Pancreas (tissue), 10 donors: ENCODE data around the gene REV3L. TPM values are rescaled to one million over a fixed set of nuclear protein-coding genes. Genes with fewer than 3 reads are reported as not detected.

Source experiments
- ATAC-seq, 4 donors: fragments of 200-7000 bp; cut with Tn5 transposase; one replicate each; pipeline versions ENCODE4 v1.8.0 to v1.9.1; 2020; ENCODE audit warnings: mild to moderate bottlenecking in 4 of 4, moderate library complexity in 4 of 4
- DNase-seq, 6 donors: peaks; one replicate each; pipeline ENCODE4 v3.0.0-alpha.2; 2020
- FAIRE-seq: peaks from 2 replicates; lab custom pipeline; 2012; peaks lifted over from hg19 to GRCh38; lab: Jason Lieb, UNC
- H3K27ac ChIP-seq, 4 donors: fragments of 200-600 bp; sonication (generic); 1 replicate in 3 of 4; 2 replicates in 1 of 4; pipeline versions ENCODE4 v1.5.0 to v1.8.0; 2020
- H3K27me3 ChIP-seq, 4 donors: fragments of 200-600 bp; one replicate each; pipeline ENCODE4 v1.8.0; 2021
- H3K36me3 ChIP-seq, 3 donors: fragments of 200-600 bp; sonication (generic) in 1 of 3; one replicate each; pipeline versions ENCODE4 v1.5.0 to v1.8.0; 2020 to 2021
- H3K4me1 ChIP-seq, 3 donors: fragments of 200-600 bp; one replicate each; pipeline ENCODE4 v1.8.0; 2021
- H3K4me3 ChIP-seq, 4 donors: fragments of 200-600 bp; sonication (generic) in 2 of 4; one replicate each; pipeline versions ENCODE4 v1.5.0 to v1.8.0; 2020 to 2021
- H3K9me3 ChIP-seq, 4 donors: fragments of 200-600 bp; one replicate each; pipeline ENCODE4 v1.8.0; 2021
- WGBS, 2 donors: extraction: QIAGEN DNeasy Blood & Tissue Kit; methylation state at CpG; one replicate each; pipeline ENCODE4 v1.1.7; 2013; 5-methylcytosine and 5-hydroxymethylcytosine counted together
- intact Hi-C, 3 donors: fragments of 100-400 bp; cut with DNase I; formaldehyde crosslinking; loops; one replicate each; pipeline versions ENCODE4 v1.11.1 to v1.14.2; 2022
- polyA plus RNA-seq, 2 donors: library from polyadenylated mRNA; stranded (reverse); fragments of 200-250 nt; gene quantifications; one replicate each; pipeline ENCODE4 v1.2.3, GENCODE V29; 2013
- total RNA-seq, 6 donors: library from RNA; stranded (reverse); fragmentation: NEBNext Ultra II Directional in 4 of 6; extraction: Animal tissue kit (Norgen Biotek cat#: 25700) in 4 of 6; gene quantifications; one replicate each; pipeline versions ENCODE4 v1.2.1 to v1.2.4, GENCODE V29; 2021 to 2023
- TF ChIP-seq, protein P1 (sequence below), 4 donors: fragments of 200-600 bp; sonication (generic) in 3 of 4; IDR thresholded peaks; one replicate each; pipeline versions ENCODE4 v1.5.0 to v1.8.0; 2021; ENCODE audit warnings: antibody characterized with exemption in 4 of 4
- donor health status: healthy with polysubstance abuse.
- donor health status: DM: no; HTN: no; CAD: no; lungs with moderate emphysema.
- donor health status: DM: no; HTN: no; CAD: no.
- donor health status: control.
- donor health status: control.
- donor health status: Bipolar disorder and iron deficiency.
- donor health status: DM: yes; HTN: yes; CAD: no.
- donor health status: DM: no; HTN: no; CAD: no.
- donor health status: DM: no; HTN: no; CAD: no.
- donor health status: DM: yes; HTN: yes; CAD: no.

REV3L gene
- total and polyA plus RNA-seq, 8 donors = 6.9 to 22.0 (median 15.2) TPM

DNA sequence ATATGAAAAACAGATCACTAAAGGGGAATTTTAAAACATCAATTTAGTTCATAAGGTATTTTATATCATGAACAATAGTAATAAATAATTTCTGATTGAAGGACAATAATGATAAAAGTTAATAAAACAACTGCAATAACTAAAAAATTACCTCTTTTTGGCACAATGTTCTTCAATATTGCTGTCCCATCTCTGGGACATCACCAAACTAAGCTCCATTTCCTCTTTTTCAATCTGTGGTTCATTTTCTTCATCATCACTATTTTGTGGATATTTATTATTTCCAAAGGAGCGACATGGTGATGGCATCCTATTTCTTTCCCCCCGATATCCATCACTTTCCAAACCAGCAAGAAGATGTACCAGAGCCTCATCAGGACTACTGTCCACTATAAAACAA lies 103.2 kb downstream of the REV3L start:
- Histone ChIP-seq H3K4me3 (no peak overlapping the region), H3K27ac (no peak overlapping the region), H3K4me1 (no peaks in the 10 kb centered on the region), H3K9me3 (no peaks in the 10 kb centered on the region), H3K27me3 (no peaks in the 10 kb centered on the region), H3K36me3 (peaks cover 0 to 30% (median 0%) of the 10 kb centered on the region in 3 donors)
- 95 to 97% methylated on average over 2 of the region's 2 CpGs for WGBS, 2 donors
- no peak for ATAC-seq
- TF ChIP-seq, protein P1, sequence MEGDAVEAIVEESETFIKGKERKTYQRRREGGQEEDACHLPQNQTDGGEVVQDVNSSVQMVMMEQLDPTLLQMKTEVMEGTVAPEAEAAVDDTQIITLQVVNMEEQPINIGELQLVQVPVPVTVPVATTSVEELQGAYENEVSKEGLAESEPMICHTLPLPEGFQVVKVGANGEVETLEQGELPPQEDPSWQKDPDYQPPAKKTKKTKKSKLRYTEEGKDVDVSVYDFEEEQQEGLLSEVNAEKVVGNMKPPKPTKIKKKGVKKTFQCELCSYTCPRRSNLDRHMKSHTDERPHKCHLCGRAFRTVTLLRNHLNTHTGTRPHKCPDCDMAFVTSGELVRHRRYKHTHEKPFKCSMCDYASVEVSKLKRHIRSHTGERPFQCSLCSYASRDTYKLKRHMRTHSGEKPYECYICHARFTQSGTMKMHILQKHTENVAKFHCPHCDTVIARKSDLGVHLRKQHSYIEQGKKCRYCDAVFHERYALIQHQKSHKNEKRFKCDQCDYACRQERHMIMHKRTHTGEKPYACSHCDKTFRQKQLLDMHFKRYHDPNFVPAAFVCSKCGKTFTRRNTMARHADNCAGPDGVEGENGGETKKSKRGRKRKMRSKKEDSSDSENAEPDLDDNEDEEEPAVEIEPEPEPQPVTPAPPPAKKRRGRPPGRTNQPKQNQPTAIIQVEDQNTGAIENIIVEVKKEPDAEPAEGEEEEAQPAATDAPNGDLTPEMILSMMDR (IDR thresholded peaks at IDR 0.05) = no peak
- intact Hi-C loops = no loop called here
- DNase-seq = no peak
- no peak for FAIRE-seq

GRCh38 chr6:111379302-111379701 lies 103.7 kb downstream of the REV3L start:
- TF ChIP-seq, protein P1 (IDR thresholded peaks at IDR 0.05) = no peak
- H3K9me3 ChIP-seq = no peaks in the 10 kb centered on the region
- H3K27me3 ChIP-seq = no peaks in the 10 kb centered on the region
- H3K36me3 ChIP-seq = peaks cover 0 to 29% (median 0%) of the 10 kb centered on the region in 3 donors
- ATAC-seq (no peak), FAIRE-seq (no peak), DNase-seq (no peak)
- no peaks in the 10 kb centered on the region for H3K4me1 ChIP-seq
- H3K27ac ChIP-seq = no peak overlapping the region
- no peak overlapping the region for H3K4me3 ChIP-seq
- intact Hi-C loops = no loop called here

GRCh38 chr6:111377558-111378120 lies 105.4 kb downstream of the REV3L start:
- no peak for ATAC-seq
- intact Hi-C loops = no loop called here
- Histone ChIP-seq H3K36me3 (peaks cover 0 to 21% (median 0%) of the 10 kb centered on the region in 3 donors), H3K4me3 (no peak overlapping the region), H3K4me1 (no peaks in the 10 kb centered on the region), H3K9me3 (no peaks in the 10 kb centered on the region), H3K27ac (no peak overlapping the region), H3K27me3 (no peaks in the 10 kb centered on the region)
- DNase-seq = no peak
- TF ChIP-seq, protein P1 (IDR thresholded peaks at IDR 0.05) = no peak
- 87 to 89% methylated on average over 2 of the region's 2 CpGs for WGBS, 2 donors
- no peak for FAIRE-seq

DNA sequence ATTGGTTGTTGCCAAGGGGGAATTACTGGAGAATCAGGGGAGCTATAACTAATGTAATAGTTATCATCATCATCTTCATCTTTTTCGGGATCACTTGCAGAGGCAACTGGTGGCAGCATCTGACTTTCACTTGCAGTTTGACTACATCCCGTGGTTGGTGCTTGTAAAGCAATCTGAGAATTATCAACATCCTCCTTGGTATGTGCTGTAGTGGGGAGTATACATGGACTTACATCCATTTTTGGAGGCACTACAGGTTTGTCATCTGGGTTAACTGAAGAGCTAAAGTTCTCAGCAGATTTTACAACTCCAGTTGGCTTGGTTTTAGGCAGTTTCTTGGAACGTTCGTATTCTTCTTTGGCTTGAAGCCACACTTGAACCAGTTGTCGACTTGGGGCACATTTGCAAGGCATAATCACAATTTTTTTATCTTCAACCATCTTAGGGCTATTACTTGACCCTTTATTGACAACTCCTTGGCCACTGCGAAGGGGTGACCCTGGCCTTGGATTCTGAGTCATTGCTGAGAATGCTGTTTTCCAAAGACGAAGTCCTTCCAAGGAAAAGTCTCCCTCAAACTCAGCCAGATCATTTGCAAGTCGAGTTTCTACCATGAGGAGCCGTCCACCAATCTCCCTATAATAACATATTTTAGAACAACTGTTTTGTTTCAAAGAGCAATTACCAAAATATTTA lies 115.5 kb downstream of the REV3L start:
- TF ChIP-seq, protein P1 (IDR thresholded peaks at IDR 0.05) = no peak
- ATAC-seq (no peak), DNase-seq (no peak), FAIRE-seq (no peak)
- peaks cover 0 to 10% (median 0%) of the 10 kb centered on the region in 3 donors for H3K4me1 ChIP-seq
- WGBS, 2 donors = 78 to 82% methylated on average over 9 of the region's 9 CpGs
- no peaks in the 10 kb centered on the region for H3K9me3 ChIP-seq
- no peaks in the 10 kb centered on the region for H3K27me3 ChIP-seq
- H3K27ac ChIP-seq = no peak overlapping the region
- H3K4me3 ChIP-seq = no peak overlapping the region
- H3K36me3 ChIP-seq = no peaks in the 10 kb centered on the region
- intact Hi-C loops = no loop called here

DNA sequence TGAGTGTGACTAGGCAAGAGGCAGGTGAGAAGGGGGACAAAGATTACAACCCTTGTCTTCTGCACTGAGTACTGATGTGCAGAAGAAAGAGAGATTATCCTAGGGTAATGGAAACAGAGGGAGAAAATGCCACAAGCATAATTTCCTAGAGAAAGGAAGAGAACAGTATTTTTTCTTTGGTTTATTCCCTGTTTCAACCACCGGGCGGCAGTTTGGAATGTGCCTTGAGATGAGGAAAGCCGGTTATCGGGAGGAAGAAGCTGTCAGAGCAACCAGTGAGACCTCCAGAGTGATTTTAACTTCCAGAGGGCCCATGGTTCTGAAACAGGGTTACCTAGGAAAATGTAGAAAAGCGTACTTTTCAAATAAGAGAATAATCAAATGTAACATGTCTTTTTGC lies 121.4 kb downstream of the REV3L start:
- DNase-seq = peak in 1 of 6 donors; percentile 16
- no peak for FAIRE-seq
- peak in 3 of 4 donors; percentile 60 to 63 (median 61) for ATAC-seq
- 54% methylated on average over 5 of the region's 5 CpGs for WGBS, 2 donors
- no peak overlapping the region for H3K27ac ChIP-seq
- no peaks in the 10 kb centered on the region for H3K27me3 ChIP-seq
- TF ChIP-seq, protein P1 (IDR thresholded peaks at IDR 0.05) = peak in 3 of 4 donors; percentile 14 to 20 (median 14)
- H3K9me3 ChIP-seq = no peaks in the 10 kb centered on the region
- H3K4me1 ChIP-seq = peaks cover 0 to 15% (median 9%) of the 10 kb centered on the region in 3 donors
- peaks cover 0 to 8% (median 0%) of the 10 kb centered on the region in 3 donors for H3K36me3 ChIP-seq
- intact Hi-C loops = no loop called here
- H3K4me3 ChIP-seq = no peak overlapping the region
